Measurements from ENCODE around the gene ACADS. TPM values are rescaled to one million over a fixed set of nuclear protein-coding genes. Genes with fewer than 3 reads are reported as not detected.

The ACADS gene
- total RNA-seq, 4 donors from 2014 or later, result 30.5 to 55.1 (median 40.3) TPM

DNA sequence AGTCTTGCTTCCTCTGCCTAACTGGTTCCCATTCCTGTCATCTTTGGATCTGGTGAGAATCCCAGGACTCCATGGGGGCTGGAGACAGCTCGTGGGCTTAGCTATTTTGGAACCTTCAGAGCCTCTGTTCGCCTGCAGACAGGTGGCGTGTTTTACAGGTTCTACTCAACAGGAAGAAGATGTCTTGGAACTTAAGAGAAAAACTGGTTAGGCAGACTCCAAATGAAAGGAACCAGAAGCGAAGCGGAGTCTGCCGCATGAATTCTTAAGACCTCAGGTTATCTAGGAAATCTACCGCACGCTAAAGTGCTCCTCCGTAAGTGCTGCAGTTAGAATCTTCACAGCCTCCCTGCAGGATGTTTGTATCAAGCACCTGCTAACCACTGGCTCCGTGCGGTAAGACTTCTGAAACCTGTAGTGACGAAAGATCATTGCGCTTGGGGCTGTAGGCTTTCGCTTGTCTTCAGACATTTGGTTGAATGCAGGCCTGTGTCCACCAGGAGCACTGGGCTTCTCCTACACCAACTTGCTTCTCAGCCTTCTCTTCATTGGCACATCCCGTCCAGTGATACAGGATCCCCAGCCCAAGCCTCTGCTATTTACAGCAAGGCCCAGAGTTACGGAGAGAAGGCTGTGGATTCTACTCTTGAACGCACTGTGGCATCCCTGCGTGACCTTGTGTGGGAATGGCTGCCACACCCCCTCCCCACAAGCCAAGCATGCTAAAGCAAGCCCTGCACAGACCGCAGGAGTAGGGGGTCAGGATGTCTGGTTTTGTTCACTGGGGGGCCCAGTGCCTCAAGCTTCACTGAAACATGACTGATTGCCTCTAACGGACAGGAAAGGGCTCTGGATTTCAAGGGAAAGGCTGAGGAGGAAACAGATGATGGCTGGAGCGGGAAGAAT is 35.0 kb downstream of the ACADS start:
- Histone ChIP-seq H3K36me3 (peaks cover 0 to 53% of the 10 kb centered on the region in 2 donors), H3K9me3 (no peaks in the 10 kb centered on the region), H3K27ac (peak overlapping the region in 3 of 4 donors; percentile 65 to 74 (median 73)), H3K4me1 (peaks cover 0 to 18% (median 0%) of the 10 kb centered on the region in 3 donors), H3K4me3 (no peak overlapping the region), H3K27me3 (no peaks in the 10 kb centered on the region)
- ATAC-seq, result no peak
- TF ChIP-seq POLR2A (IDR thresholded peaks at IDR 0.05) (no peak), POLR2AphosphoS5 (IDR thresholded peaks at IDR 0.05) (no peak)
- 87 to 93% methylated on average over 14 of the region's 21 CpGs for WGBS, 2 donors (ENCODE audit: low coverage in 1 of 2)

DNA sequence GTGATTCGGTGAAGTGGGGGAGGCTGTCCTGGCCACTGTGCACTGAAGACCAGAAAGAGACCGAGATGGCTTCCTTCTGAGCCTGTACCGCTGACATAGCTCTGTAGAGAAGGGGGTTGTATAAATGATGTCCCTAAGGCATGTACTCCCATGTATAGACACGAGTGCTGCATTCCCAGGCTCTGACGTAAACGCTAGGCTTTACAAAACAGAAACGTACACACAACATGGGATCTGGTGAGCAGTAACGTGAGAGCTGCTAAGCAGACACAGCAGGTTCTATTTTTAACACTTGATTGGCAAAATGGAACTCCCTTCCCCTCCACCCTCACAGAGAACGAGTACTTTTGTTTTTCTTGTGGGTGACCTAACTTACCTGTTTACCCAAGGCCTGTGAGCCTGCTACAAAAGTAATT is 35.9 kb downstream of the ACADS start:
- Histone ChIP-seq H3K27me3 (no peaks in the 10 kb centered on the region), H3K27ac (peak overlapping the region; percentile 10 to 74 (median 69)), H3K4me3 (no peak overlapping the region)

DNA sequence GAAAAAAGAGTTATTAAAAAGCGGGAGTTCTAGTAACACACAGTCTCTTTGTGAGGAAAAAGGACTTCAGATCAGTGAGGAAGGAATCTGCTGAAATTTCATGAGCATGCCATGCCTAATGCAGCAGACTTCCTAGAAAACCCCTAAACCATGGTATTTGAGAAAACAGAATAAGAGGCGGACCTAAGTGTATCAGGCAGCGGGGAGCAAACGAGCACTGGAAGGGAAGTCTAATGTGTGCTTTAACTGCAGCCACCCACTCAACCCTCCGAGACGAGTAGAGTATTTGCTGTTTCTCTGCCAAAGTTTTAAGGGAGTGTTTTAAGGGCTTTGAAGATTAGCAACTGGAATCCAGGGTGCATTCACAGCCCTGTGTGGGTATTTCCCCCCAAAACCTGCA is 36.5 kb downstream of the ACADS start:
- H3K9me3 ChIP-seq, result no peaks in the 10 kb centered on the region
- no peaks in the 10 kb centered on the region for H3K27me3 ChIP-seq
- peaks cover 0 to 68% of the 10 kb centered on the region in 2 donors for H3K36me3 ChIP-seq
- no peak overlapping the region for H3K4me3 ChIP-seq
- peaks cover 0 to 18% (median 0%) of the 10 kb centered on the region in 3 donors for H3K4me1 ChIP-seq
- ATAC-seq, result no peak
- TF ChIP-seq POLR2A (IDR thresholded peaks at IDR 0.05), result no peak
- no peak for TF ChIP-seq POLR2AphosphoS5 (IDR thresholded peaks at IDR 0.05)
- 26 to 44% methylated on average over 6 of the region's 6 CpGs for WGBS, 2 donors (ENCODE audit: low coverage in 1 of 2)
- H3K27ac ChIP-seq, result peak overlapping the region; percentile 10 to 74 (median 69)

More for the DNA sequence above, 35.9 kb downstream of the ACADS start:
- TF ChIP-seq EP300 (IDR thresholded peaks at IDR 0.05) (no peak), POLR2AphosphoS5 (IDR thresholded peaks at IDR 0.05) (peak; percentile 41), POLR2A (IDR thresholded peaks at IDR 0.05) (no peak)
- TF ChIP-seq, protein P1, sequence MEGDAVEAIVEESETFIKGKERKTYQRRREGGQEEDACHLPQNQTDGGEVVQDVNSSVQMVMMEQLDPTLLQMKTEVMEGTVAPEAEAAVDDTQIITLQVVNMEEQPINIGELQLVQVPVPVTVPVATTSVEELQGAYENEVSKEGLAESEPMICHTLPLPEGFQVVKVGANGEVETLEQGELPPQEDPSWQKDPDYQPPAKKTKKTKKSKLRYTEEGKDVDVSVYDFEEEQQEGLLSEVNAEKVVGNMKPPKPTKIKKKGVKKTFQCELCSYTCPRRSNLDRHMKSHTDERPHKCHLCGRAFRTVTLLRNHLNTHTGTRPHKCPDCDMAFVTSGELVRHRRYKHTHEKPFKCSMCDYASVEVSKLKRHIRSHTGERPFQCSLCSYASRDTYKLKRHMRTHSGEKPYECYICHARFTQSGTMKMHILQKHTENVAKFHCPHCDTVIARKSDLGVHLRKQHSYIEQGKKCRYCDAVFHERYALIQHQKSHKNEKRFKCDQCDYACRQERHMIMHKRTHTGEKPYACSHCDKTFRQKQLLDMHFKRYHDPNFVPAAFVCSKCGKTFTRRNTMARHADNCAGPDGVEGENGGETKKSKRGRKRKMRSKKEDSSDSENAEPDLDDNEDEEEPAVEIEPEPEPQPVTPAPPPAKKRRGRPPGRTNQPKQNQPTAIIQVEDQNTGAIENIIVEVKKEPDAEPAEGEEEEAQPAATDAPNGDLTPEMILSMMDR (IDR thresholded peaks at IDR 0.05), result no peak
- ATAC-seq, result peak; percentile 77
- 13 to 41% methylated on average over 8 to 9 of the region's 9 CpGs for WGBS, 2 donors (ENCODE audit: low coverage in 1 of 2)
- Histone ChIP-seq H3K36me3 (peaks cover 0 to 63% of the 10 kb centered on the region in 2 donors), H3K9me3 (no peaks in the 10 kb centered on the region), H3K4me1 (peaks cover 0 to 18% (median 0%) of the 10 kb centered on the region in 3 donors)

DNA sequence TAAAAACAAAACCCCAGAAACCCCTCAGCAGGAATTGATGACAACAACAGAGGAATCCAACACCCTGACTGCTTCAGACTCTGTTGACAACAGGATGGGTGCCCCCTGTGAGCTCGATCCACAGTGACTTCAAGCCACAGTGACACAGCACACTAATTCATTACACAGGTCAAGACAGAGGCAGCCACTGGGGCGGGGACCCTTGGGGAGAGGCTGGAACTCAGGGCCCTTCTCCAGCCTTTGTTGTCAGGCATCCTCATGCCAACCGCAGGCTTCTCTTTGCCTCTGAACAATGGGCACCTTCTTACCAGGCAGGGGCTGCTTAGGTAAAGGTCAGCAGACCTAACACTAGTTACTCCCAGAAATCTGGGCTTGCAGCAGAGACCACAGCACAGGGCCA is 37.6 kb downstream of the ACADS start:
- no peaks in the 10 kb centered on the region for H3K9me3 ChIP-seq
- TF ChIP-seq POLR2AphosphoS5 (IDR thresholded peaks at IDR 0.05), result no peak
- TF ChIP-seq POLR2A (IDR thresholded peaks at IDR 0.05), result no peak
- no peak for TF ChIP-seq EP300 (IDR thresholded peaks at IDR 0.05)
- TF ChIP-seq, protein P1 (IDR thresholded peaks at IDR 0.05), result no peak
- peak overlapping the region in 1 of 4 donors; percentile 11 for H3K27ac ChIP-seq
- peaks cover 0 to 80% of the 10 kb centered on the region in 2 donors for H3K36me3 ChIP-seq
- no peaks in the 10 kb centered on the region for H3K27me3 ChIP-seq
- ATAC-seq, result no peak
- no peak overlapping the region for H3K4me3 ChIP-seq
- 71% methylated on average over 2 of the region's 3 CpGs; no CpG with 5 or more reads in 1 of the 2 donors for WGBS, 2 donors (ENCODE audit: low coverage in 1 of 2)
- H3K4me1 ChIP-seq, result peaks cover 0 to 18% (median 0%) of the 10 kb centered on the region in 3 donors

DNA sequence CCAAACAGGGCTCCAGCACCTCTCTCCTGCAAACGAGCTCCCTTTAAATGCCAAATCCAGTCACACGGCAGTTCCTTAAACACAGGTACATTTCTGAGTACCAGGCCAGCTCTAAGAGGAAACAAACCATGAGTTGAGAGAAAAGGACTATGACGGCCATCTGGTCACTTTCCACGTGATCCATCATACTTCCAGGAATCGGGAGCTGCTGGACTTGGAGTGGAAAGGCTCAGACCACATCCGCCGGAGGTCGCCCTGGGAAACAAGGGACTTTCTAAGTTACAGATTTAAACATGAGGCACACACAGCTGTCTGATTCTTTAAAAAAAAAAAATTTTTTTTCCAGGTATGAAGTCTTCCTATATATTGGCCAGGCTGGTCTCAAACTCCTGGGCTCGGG is 39.2 kb downstream of the ACADS start:
- Histone ChIP-seq H3K4me1 (peaks cover 0 to 18% (median 0%) of the 10 kb centered on the region in 3 donors), H3K27ac (no peak overlapping the region), H3K36me3 (peaks cover 0 to 93% of the 10 kb centered on the region in 2 donors), H3K4me3 (no peak overlapping the region), H3K9me3 (no peaks in the 10 kb centered on the region), H3K27me3 (no peaks in the 10 kb centered on the region)
- ATAC-seq, result no peak
- no peak for TF ChIP-seq POLR2A (IDR thresholded peaks at IDR 0.05)
- no peak for TF ChIP-seq EP300 (IDR thresholded peaks at IDR 0.05)
- no peak for TF ChIP-seq POLR2AphosphoS5 (IDR thresholded peaks at IDR 0.05)
- TF ChIP-seq, protein P1 (IDR thresholded peaks at IDR 0.05), result no peak
- 71 to 89% methylated on average over 4 to 7 of the region's 9 CpGs for WGBS, 2 donors (ENCODE audit: low coverage in 1 of 2)
